Stomach smooth muscle (tissue), 2 donors: Measurements from ENCODE around the gene CRKL.

Experiments used
- H3K27ac ChIP-seq: one replicate; pipeline ENCODE4 v1.7.0; 2013; ENCODE audit warnings: mild to moderate bottlenecking, low read length, inconsistent platforms
- H3K27me3 ChIP-seq, 2 donors: one replicate each; pipeline ENCODE4 v1.7.0; 2013; ENCODE audit warnings: low read length in 2 of 2; ENCODE audit not compliant: insufficient read depth in 2 of 2, control insufficient read depth in 1 of 2
- H3K36me3 ChIP-seq, 2 donors: one replicate each; pipeline ENCODE4 v1.7.0; 2013; ENCODE audit warnings: low read length in 2 of 2; ENCODE audit not compliant: control insufficient read depth in 2 of 2, insufficient read depth in 2 of 2
- H3K4me1 ChIP-seq: one replicate; pipeline ENCODE4 v1.7.0; 2013; ENCODE audit warnings: low read length; ENCODE audit not compliant: control insufficient read depth, insufficient read depth
- H3K4me3 ChIP-seq, 2 donors: one replicate each; pipeline ENCODE4 v1.7.0; 2013; ENCODE audit warnings: low read length in 2 of 2
- H3K9ac ChIP-seq, 2 donors: one replicate each; pipeline ENCODE4 v1.7.0; 2013; ENCODE audit warnings: low read length in 2 of 2, mild to moderate bottlenecking in 1 of 2
- H3K9me3 ChIP-seq, 2 donors: one replicate each; pipeline ENCODE4 v1.7.0; 2013; ENCODE audit warnings: low read length in 2 of 2; ENCODE audit not compliant: control insufficient read depth in 2 of 2
- donor health status: healthy.
- donor health status: Pancreatic carcinoma.

The CRKL gene

DNA sequence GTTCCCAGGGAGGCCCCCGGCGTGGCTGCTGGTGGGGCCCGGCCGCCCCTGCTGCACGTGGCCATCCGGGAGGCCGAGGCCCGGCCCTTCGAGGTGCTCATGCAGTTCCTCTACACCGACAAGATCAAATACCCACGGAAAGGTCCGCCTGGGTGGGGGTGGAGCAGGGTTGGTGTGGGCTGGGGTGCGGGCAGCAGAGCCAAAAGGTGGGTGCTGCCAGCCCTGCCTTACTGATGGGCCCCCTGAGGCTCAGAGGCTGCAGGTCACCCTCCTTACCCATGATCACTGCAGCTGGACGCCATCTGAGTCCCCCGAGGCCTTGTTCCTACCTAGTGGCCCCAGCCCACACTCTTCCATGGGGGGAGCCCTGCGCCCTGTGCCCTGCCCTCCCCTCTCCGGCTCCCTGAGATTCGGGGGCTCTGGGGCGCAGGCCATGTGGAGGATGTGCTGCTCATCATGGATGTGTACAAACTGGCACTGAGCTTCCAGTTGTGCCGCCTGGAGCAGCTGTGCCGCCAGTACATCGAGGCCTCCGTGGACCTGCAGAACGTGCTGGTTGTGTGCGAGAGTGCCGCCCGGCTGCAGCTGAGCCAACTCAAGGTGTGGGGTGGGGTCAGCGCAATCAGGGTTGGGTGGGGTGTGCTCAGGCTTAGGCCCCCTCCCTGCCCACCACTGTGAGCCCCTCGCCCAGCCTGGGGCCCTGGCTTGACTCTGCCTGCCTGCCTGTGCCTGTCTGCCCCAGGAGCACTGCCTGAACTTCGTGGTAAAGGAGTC lies 77.1 kb downstream of the CRKL start:
- no peak overlapping the region for H3K27ac ChIP-seq
- H3K9me3 ChIP-seq, result no peaks in the 10 kb centered on the region
- H3K4me1 ChIP-seq, result peaks cover 3% of the 10 kb centered on the region
- H3K36me3 ChIP-seq, result peaks cover 18 to 43% of the 10 kb centered on the region in 2 donors
- H3K9ac ChIP-seq, result no peak overlapping the region
- no peaks in the 10 kb centered on the region for H3K27me3 ChIP-seq
- no peak overlapping the region for H3K4me3 ChIP-seq

DNA sequence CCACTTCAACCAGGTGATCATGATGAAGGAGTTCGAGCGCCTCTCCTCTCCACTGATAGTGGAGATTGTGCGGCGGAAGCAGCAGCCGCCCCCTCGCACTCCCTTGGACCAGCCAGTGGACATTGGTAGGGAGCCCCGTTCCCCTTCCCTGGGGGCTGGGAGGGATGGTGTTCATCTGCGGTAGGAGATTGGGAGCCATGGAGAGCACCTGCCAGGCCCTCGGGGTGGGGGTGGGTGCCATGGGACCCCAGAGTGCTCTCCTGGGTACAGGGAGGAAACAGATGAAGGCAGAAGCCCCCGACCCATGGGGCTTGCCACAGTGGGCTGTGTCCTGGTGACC lies 77.7 kb downstream of the CRKL start:
- Histone ChIP-seq H3K4me1 (peaks cover 8% of the 10 kb centered on the region), H3K4me3 (no peak overlapping the region), H3K9me3 (no peaks in the 10 kb centered on the region), H3K9ac (no peak overlapping the region), H3K27ac (no peak overlapping the region), H3K27me3 (no peaks in the 10 kb centered on the region), H3K36me3 (peaks cover 18 to 46% of the 10 kb centered on the region in 2 donors)

- peaks cover 14% of the 10 kb centered on the region for H3K4me1 ChIP-seq
- H3K9ac ChIP-seq, result no peak overlapping the region
- H3K36me3 ChIP-seq, result peaks cover 18 to 43% of the 10 kb centered on the region in 2 donors
- no peak overlapping the region for H3K27ac ChIP-seq
- no peak overlapping the region for H3K4me3 ChIP-seq
- no peaks in the 10 kb centered on the region for H3K9me3 ChIP-seq
- no peaks in the 10 kb centered on the region for H3K27me3 ChIP-seq
These were observed 78.3 kb downstream of the CRKL start for GRCh38 chr22:20995329-20996030.

DNA sequence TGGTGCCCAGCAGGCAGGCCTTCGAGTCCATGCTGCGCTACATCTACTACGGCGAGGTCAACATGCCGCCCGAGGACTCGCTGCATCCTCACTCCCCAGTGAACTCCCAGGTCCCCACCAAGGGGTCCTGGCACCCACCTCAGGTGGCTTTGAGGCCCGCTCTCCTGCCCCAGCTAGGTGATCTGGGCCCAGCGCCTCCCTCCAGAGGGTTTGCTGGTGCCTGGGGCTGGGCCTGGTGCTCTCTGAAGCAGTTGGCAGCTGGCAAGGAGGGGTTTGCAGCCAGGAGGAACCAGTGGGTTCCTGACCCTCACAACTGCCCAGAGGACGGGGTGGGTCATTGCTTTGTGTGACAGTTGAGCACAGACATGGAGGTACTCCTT lies 78.8 kb downstream of the CRKL start:
- H3K9me3 ChIP-seq, result no peaks in the 10 kb centered on the region
- H3K9ac ChIP-seq, result no peak overlapping the region
- no peak overlapping the region for H3K4me3 ChIP-seq
- no peak overlapping the region for H3K27ac ChIP-seq
- peaks cover 19% of the 10 kb centered on the region for H3K4me1 ChIP-seq
- peaks cover 18 to 42% of the 10 kb centered on the region in 2 donors for H3K36me3 ChIP-seq
- H3K27me3 ChIP-seq, result no peaks in the 10 kb centered on the region

DNA sequence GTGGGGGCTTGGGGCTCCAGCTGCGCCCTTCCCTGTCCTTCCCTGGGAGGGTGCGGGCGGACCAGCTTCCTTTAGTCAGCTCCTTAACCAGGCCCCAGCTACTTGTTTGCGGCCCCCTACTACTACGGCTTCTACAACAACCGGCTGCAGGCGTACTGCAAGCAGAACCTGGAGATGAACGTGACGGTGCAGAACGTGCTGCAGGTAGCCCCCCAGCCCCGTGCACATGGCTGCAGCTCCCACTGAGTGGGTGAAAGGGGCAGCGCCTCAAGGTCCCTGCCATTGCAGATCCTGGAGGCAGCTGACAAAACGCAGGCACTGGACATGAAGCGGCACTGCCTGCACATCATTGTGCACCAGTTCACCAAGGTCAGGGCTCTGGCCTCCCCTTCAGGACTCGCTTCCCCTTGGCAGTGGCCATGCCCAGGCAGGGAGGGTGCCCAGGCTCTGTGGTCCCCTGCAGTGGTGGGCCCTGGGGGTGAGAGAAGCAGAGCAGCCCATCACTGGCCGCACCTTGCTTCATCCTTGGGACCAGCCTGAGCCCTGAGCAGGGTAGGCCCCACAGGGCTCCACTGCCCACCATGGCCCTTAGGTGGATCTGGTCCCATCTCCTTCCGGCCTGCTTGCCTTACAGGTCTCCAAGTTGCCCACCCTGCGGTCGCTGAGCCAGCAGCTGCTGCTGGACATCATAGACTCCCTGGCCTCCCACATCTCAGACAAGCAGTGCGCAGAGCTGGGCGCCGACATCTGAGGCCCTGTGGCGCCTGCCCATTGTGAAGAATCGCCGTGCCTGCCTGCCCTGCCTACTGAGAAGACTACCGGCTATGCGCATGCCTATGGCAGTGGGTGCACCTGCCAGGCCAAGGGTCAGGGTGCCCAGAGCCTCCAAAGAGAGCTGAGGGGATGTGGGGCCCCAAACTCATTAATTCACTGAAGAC lies 79.7 kb downstream of the CRKL start:
- no peak overlapping the region for H3K9ac ChIP-seq

DNA sequence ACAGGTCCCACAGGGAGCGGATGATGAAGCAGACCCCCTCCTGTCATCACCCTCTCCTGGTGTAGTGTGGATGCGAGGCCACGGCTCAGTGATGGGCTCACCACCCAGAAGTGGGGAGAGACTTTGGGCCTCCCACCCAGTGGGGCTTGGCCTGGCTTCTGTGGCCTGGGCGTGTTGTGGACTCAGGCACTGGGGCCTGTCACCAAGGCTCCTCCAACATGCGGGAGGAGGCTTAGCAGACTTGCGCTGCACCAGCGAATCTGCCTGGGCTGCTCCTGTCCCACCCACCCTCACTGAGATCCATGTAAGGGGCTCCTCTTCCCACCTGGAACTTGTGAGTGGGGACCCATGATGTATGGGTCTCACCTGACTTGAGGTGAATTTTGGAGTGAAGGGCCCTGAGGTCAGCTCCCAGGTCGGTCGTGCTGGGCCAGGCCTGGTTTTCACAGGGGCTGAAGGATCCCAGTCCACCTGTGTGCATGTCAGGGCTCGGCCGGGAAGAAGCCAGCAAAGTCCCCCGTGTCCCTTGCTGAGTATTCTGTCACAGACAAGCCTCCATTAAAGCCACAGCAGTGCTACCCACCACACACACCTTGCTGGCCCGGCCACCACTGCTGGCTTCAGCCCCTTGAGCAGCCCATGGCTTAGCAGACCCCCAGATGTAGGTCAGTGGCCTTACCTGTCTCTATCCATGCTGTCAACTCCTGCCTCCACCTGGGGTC lies 80.5 kb downstream of the CRKL start:
- no peak overlapping the region for H3K27ac ChIP-seq
- H3K9me3 ChIP-seq, result no peaks in the 10 kb centered on the region
- peaks cover 10 to 29% of the 10 kb centered on the region in 2 donors for H3K36me3 ChIP-seq
- no peak overlapping the region for H3K9ac ChIP-seq
- no peak overlapping the region for H3K4me3 ChIP-seq
- H3K27me3 ChIP-seq, result no peaks in the 10 kb centered on the region
- H3K4me1 ChIP-seq, result peaks cover 25% of the 10 kb centered on the region

More for the DNA sequence above, 79.7 kb downstream of the CRKL start:
- peaks cover 25% of the 10 kb centered on the region for H3K4me1 ChIP-seq
- H3K36me3 ChIP-seq, result peaks cover 13 to 37% of the 10 kb centered on the region in 2 donors
- H3K9me3 ChIP-seq, result no peaks in the 10 kb centered on the region
- H3K4me3 ChIP-seq, result no peak overlapping the region
- H3K27ac ChIP-seq, result no peak overlapping the region
- no peaks in the 10 kb centered on the region for H3K27me3 ChIP-seq

DNA sequence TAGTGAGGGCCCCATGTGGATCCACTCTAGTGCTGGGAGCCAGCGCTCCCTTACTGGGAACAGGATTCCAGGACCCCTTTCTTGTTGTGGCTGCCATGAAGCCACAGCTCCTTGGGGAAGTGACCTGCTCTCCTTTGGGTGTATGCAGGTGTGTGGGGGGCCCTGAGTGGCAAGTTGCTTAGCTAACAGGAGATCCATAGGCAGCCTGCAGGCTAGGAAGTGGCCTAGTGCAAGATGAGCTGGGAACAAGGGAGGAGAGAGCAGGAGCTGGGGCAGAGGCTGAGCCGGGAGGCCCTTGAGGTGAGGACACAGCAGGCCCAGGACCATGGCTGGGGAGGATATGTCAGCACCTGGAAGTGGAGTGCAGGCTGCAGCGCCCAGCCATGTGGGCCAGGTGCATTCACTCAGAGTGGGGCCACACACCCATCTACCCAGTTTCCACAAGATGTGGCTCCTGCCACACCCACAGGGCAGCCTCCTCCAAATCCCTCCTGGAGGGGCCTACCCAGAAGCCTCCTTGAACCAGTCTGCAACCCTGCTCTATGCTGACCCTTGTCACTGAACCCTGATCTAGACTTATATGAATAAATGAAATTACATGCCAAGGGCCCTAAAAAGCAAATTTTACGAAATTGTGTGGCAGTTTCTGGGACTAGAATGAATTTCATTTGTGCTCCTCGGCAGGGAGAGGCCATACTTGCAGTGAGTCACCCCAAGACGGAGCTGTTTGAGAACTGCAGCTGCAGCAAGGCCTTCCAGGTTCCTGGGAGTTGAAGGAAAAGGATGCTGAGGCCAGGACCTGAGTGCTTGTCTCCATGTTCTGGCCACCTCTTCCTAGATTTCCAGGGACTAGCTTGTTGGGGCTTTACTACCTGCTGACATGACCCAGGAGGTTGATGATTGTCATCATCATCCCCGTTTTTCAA lies 81.5 kb downstream of the CRKL start:
- H3K9me3 ChIP-seq, result no peaks in the 10 kb centered on the region
- H3K27ac ChIP-seq, result no peak overlapping the region
- H3K9ac ChIP-seq, result no peak overlapping the region
- no peaks in the 10 kb centered on the region for H3K27me3 ChIP-seq
- H3K4me1 ChIP-seq, result peaks cover 34% of the 10 kb centered on the region
- H3K4me3 ChIP-seq, result no peak overlapping the region
- H3K36me3 ChIP-seq, result peaks cover 10 to 23% of the 10 kb centered on the region in 2 donors

DNA sequence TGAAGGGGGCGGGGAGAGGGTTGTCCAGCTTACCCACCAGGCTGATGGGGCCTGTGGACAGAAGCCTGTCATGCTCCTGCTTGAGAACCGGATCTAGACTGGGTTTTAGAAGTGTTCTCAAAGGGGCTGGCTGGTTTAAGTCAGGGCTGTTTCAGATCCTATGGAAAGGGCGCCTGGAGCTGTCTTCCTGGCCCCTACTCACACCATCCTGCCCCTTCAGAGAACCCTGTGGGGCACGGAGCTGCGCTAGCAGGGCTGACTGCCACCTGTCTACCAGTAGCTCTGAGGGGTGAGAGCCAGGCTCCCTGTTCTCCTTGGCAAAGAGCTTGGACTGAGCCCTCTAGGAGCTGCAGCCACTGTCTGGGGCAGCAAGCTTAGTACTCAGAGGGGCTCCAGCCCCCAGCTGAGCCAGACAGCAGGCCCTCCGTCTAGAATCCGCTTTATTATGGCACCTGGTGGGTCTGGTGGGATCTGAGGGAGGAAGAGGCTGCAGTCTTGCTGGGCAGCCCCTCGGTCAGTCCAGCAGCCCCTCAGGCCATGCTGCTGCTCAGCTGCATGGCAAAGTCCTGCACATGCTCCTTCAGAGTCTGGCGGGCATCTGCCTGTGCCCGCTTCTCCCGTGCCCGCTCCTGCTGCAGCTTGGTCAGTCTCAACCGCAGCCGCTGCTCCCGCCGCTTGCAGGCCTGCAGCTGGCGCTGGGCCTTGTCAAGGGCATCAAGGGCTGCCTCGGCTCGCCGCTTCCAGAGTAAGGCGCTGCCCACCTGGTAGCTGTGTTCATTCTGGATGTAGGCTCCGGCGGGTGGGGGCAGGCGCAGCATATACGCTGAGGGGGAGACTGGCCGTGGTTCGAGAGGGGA lies 82.4 kb downstream of the CRKL start:
- H3K9me3 ChIP-seq, result no peaks in the 10 kb centered on the region
- peaks cover 10 to 21% of the 10 kb centered on the region in 2 donors for H3K36me3 ChIP-seq
- no peaks in the 10 kb centered on the region for H3K27me3 ChIP-seq
- H3K9ac ChIP-seq, result peak overlapping the region in 1 of 2 donors; percentile 85
- H3K27ac ChIP-seq, result peak overlapping the region; percentile 96
- H3K4me3 ChIP-seq, result peak overlapping the region in 1 of 2 donors; percentile 90
- peaks cover 36% of the 10 kb centered on the region for H3K4me1 ChIP-seq
